Measurements from ENCODE around the gene GIPC2.
"Not testable (repeated sequence)": the region's sequence is repeated elsewhere in the genome, so short reads cannot be mapped to it uniquely, and the experiment has no call there.

The GIPC2 gene

GRCh38 chr1:78101051-78101450, 55.3 kb downstream of the GIPC2 start:
- no peak for DNase-seq

- peak; percentile 13 for DNase-seq
These were observed 55.7 kb downstream of the GIPC2 start for GRCh38 chr1:78101514-78101913.

- DNase-seq = no peak
These were observed 56.3 kb downstream of the GIPC2 start for GRCh38 chr1:78102082-78102481.

- DNase-seq = no peak
These were observed 57.1 kb downstream of the GIPC2 start for GRCh38 chr1:78102916-78103315.

GRCh38 chr1:78104322-78104721, 58.6 kb downstream of the GIPC2 start:
- DNase-seq = no peak

- DNase-seq = not testable (repeated sequence)
These were observed 63.9 kb downstream of the GIPC2 start for GRCh38 chr1:78109659-78110058.

- no peak for DNase-seq
These were observed 67.6 kb downstream of the GIPC2 start for GRCh38 chr1:78113156-78113916.

- DNase-seq = no peak
These were observed 68.5 kb downstream of the GIPC2 start for GRCh38 chr1:78114034-78114956.

- not testable (repeated sequence) for DNase-seq
These were observed 74.7 kb downstream of the GIPC2 start for GRCh38 chr1:78120485-78120884.

- DNase-seq = no peak
These were observed 75.9 kb downstream of the GIPC2 start for GRCh38 chr1:78121710-78122109.

- DNase-seq = no peak
These were observed 76.6 kb downstream of the GIPC2 start for GRCh38 chr1:78122389-78122788.

- DNase-seq = no peak
These were observed 80.7 kb downstream of the GIPC2 start for GRCh38 chr1:78126506-78126905.

- DNase-seq = no peak
These were observed 86.6 kb downstream of the GIPC2 start for GRCh38 chr1:78132174-78132947.

- DNase-seq = no peak
These were observed 87.2 kb downstream of the GIPC2 start for GRCh38 chr1:78132948-78133322.

GRCh38 chr1:78136680-78137079, 90.9 kb downstream of the GIPC2 start:
- DNase-seq = no peak

- DNase-seq = no peak
These were observed 95.9 kb downstream of the GIPC2 start for GRCh38 chr1:78141531-78142231.

GRCh38 chr1:78142736-78143135, 97.0 kb downstream of the GIPC2 start:
- no peak for DNase-seq

- DNase-seq = no peak
These were observed 97.4 kb downstream of the GIPC2 start for GRCh38 chr1:78143152-78143551.

- no peak for DNase-seq
These were observed 97.9 kb downstream of the GIPC2 start for GRCh38 chr1:78143673-78144072.

- no peak for DNase-seq
These were observed 99.4 kb downstream of the GIPC2 start for GRCh38 chr1:78145105-78145580.

GRCh38 chr1:78146205-78146771, 100.5 kb downstream of the GIPC2 start:
- no peak for DNase-seq

GRCh38 chr1:78147031-78147430, 101.3 kb downstream of the GIPC2 start:
- DNase-seq = no peak

Data from 8988T (cell line).